Keratinocyte (primary cell): Measurements from ENCODE around the gene RAC2.

Experiments used
- CTCF ChIP-seq, 3 experiments: IDR thresholded peaks in 1 of 3; conservative IDR thresholded peaks in 1 of 3; optimal IDR thresholded peaks in 1 of 3; 2 replicates in 2 of 3; 3 replicates in 1 of 3; pipeline versions ENCODE3 to v1.5.1; 2011; ENCODE audit warnings: low read length in 3 of 3, mild to moderate bottlenecking in 3 of 3, moderate library complexity in 2 of 3, control low read depth in 1 of 3, inconsistent platforms in 1 of 3; ENCODE audit not compliant: insufficient read depth in 2 of 3; ENCODE audit errors: extremely low read depth in 1 of 3
- EZH2 ChIP-seq: IDR thresholded peaks from one replicate; pipeline ENCODE4 v1.6.1; 2012; ENCODE audit warnings: inconsistent platforms, mild to moderate bottlenecking, low read length, moderate library complexity

- TF ChIP-seq CTCF (optimal IDR thresholded peaks at IDR 0.05 in 1 of 3, IDR thresholded peaks at IDR 0.05 in 1 of 3, conservative IDR thresholded peaks at IDR 0.05 in 1 of 3; ENCODE audit: extremely low read depth in 1 of 3, insufficient read depth in 2 of 3, low read length in 3 of 3): no peak
- no peak for TF ChIP-seq EZH2
Observed at GRCh38 chr22:37178350-37179125, 65.5 kb downstream of the RAC2 start.
